Stimulated activated CD8-positive, alpha-beta memory T cell treated with anti-CD3 and anti-CD28 coated beads, Interleukin-7, amount 100 ng/mL, for 24 hours (primary cell): ENCODE data around the gene TMEM236.

Experiments used
- DNase-seq: peaks from one replicate; pipeline ENCODE4 v3.0.0-alpha.2; 2020; ENCODE audit warnings: low read depth

TMEM236 gene

DNA sequence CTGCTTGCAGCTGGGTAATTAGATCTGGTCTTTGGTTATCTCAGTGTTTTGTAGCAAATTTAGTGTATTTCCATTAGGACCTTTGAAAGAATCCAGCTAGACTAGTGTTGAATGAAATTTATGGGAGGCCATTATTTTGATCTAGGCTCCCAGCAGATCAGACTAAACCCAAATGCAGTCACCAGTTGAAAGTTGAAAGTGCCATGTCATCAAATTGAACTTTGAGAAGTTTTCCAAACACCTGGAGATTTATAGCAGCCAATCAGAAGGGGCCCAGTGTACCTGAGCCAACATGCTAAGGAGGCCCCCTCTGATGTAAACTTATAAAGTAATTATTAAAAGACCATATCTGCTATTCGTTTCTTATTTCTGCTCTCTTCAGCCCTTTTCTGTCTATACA is 11.3 kb upstream of the TMEM236 start:
- no peak for DNase-seq

DNA sequence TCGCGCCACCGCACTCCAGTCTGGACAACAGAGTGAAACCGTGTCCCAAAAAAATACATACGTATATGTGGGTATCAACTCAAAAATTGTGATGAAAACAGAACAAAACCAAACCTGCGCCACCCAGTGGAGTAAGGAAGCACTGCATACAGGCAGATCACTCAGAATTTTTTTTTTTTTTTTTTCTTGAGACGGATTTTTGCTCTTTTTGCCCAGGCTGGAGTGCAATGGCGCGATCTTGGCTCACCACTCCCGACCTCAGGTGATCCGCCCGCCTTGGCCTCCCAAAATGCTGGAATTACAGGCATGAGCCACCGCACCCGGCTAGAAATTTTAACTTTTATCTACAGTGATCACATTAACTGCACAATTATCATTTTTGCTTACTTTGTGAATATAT is 9.1 kb upstream of the TMEM236 start:
- peak; percentile 62 for DNase-seq

DNA sequence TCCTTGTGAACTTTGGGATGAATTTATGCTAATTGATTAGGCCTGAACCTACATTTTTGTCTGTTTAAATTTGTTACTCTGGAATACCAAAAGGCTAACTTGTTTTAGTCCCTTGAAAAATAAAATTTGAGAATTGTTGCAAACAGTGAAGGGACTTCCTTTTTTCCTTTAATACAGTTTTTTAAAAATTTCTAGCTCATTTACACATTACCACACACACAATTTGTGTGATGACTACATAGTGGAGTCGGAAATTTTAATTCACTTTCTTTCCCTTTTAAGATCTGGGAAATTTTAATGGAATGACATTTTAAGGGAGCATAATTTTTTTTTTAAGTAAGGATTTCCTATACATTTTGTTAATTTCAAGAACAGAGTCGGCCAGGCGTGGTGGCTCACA is 8.6 kb upstream of the TMEM236 start:
- DNase-seq, result no peak

DNA sequence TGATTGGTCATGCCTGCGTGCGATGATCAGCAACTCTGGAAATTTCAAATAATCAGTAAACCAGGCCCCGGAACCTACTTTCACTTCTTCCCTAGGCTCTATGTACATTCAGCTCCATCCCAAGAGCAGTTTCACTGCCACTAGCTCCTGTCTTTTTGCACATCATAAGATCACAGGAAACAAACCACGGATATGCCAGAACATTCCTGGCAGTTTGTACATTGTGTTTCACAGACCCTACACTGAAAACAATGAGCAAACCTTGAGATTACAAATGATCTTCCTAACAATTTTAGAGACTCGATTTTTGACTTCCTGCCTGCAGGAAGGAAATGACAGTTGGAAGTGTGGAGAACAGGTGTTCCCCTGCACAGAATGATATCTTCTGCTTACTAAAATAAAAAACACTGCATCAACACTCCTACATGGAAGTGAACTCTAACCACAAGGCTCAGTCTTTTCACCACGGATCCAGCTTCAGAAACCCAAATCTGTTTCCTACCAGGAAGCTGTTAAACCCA is 7.6 kb upstream of the TMEM236 start:
- no peak for DNase-seq

DNA sequence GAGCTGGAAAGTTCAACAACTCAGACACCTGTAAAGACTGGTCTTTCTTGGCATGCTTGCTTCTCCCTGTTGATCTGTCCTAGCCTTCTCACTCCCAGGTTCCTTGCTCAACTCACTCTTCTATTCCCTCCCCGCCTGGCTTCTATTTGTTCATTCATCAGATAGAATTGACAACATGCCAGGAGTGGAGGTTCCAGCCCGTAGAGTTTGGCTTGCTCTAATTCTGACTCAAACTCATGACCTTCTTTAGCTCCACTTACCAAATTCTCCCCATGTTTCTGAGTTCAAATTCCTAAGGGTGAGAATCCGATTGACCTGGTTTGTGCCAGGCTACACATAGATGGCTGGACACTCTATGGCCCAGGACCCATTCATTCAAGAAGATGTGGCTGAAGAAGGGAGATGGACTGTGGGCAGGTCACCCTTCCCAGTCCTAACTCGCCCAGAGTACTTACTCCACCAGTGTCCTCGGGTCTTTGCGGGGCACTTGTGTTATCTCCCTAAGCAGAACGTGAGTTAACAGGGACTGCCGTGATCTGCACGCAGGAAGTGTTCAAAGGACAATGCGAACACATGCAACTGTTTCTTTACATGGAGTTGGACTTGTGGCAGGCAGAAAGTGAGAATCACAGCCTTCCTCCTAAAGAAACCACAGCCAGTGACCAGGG is 4.0 kb upstream of the TMEM236 start:
- no peak for DNase-seq

DNA sequence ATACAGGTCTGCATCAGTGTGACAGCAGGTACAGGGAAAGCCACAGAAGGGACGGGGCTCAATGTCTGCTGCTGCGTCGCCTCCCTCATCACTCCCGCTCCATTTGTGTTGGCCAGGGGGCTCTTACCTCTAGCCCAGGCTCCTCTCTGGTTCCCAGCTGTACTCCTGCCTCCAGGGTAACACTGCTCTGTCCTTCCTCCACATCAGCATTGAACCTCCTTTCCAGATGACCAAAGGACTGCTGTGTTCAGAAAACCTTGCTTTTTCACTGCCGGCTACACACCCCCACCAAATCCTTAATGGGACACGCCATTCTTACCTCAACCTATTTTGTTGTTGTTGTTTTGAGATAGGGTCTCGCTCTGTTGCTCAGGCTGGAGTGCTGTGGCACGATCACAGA is 2.1 kb upstream of the TMEM236 start:
- no peak for DNase-seq

DNA sequence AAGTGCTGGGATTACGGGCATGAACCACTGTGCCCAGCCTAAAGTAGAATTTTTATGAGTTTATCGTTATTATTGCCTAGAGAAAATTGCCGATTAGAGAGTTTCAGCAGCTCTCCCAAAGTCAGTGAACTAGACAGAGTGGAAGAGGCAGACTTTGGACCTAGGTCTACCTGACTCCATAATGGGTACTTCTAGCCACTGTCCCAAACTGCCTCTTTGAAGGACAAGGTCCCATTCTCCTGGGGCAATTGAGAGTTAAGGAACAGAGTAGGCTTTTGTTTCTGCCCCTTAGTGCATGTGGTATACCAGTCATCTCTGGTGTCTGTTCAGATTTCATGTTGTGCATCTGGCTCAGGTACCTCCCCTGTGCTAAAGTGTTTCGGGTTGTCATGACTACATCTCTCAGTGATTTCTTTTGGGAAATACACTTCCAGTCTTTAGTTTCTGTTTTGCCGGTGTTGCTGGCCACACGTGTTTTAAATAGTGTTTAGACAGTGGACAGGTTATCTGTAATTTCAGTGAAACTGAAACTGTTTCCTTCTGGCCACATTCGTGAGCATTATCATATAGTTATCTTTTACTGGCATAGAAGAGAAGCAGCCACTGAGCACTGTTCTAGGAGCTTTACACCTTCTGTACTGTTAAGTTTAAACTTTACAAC is 4.7 kb downstream of the TMEM236 start:
- no peak for DNase-seq

DNA sequence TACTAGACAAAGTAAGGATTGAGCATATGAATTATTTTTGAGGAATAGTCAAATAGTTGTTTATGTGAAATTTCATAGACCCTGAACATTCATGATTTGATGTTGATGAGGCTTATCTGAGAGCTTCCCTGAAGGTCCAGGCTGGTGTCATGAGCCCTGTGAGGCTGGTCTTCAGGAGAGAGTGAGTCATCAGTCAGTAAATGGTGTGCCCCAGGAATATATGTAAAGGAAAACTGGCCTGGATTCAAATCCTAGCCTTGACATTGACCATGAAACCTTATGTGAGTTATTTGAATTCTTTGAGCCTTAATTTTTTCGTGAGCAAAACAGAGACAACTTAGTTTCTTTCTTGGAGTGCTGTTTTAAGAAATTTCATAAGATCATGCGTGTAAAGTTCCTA is 6.2 kb downstream of the TMEM236 start:
- DNase-seq, result no peak

DNA sequence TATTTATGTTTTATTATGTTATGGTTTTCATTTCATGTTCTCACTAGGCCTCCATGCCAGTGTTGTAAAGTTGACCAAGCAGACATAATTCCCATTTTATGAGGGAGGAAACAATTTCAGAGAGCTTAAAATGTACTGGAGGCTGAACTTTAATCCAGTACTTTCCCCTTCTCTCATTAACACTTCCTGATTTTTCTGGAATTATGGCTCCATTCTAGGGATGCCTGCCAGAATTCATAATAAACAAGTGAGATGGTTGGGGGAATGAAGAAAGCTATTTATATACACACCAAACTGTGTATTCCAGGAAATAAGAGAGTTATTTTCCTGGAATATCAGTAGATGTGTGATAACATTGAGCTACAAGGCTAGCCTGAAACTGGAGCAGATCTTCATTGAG is 6.9 kb downstream of the TMEM236 start:
- no peak for DNase-seq

DNA sequence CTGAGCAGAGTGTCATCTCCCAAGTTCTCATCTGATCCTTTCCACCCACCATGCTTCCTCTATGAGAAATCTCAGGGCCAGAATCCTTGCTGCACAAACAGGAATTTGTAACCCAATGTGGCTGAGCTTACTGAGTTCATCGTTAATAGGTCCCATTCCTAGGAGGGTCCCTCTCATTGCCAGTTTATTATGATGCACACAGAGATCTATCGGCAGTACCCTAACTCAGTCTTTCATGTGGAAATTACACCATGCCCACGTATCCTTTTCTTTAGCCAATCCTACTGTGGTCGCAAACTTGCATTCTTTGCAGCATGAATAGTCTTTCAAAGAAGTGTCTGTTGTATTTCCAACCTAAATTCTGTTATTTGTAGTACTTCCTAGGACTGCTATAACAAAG is 12.1 kb downstream of the TMEM236 start:
- DNase-seq, result no peak

DNA sequence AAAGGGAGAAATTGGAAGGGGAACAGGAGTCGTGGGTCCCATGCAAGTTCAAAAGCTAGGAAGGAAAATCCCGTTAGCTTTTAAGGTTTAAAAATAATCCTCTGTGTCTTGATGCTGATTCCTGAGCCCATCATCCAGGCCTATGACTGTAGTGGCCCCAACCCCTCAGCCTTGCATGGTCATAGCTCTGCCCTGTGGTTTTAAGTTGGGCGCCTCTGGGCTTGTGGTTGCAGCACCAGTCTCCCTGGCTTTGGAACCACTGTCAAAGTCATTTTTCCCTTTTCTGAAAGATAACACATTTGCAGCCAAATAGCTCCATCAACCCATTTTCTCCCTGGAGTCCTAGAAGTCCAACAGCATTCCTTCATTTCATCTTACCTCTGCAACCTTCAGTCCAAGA is 13.6 kb downstream of the TMEM236 start:
- DNase-seq, result no peak

DNA sequence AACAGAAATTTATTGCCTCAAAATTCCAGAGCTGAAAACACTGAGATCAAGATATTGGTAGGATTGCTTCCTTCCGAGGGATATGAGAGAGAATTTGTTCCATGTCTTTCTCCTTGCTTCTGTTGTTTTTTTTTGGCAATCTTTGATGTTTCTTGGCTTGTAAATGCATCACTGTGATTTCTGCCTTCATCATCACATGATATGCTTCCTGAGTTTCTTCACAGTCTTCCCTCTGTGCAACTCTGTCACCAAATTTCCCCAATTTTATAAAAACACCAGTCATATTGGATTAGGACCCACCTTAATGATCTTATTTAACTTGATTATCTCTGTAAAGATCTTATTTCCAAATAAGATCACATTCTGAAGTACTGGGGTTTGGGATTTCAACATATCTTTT is 14.7 kb downstream of the TMEM236 start:
- no peak for DNase-seq

DNA sequence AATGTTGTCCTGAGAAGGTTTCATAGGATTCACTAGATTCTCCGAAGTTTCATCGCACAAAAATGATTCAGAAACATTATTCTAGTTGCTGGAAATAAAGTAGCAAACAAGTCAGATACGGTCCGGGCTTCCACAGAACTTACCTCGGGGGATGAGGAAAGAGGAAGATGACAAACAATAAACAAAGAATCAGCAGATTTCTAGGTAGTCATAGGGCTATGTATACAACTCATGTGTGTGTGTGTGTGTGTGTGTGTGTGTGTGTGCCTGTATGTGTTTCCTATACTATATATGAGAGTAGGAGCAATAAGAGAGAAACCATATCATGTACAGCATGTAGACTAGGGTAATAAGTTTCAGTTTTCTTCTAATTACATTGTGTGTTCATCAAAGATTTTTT is 16.5 kb downstream of the TMEM236 start:
- no peak for DNase-seq

DNA sequence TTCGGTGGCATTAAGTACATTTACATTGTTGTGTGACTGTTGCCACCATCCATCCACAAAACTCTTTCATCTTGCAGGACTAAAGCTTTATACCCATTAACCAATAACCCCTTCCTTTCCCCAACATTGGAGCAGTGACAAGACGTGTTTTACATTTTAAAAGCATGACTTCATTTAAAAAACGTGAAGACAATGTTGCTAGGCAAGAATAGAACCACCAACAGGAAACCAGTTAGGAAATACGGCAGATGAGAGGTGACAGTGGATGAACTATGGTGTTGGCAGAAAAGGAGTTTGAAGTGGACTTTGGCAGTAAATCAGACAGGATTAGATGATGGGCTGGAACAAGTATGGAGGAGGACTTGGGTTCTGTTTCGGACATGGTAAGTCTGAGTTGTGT is 17.0 kb downstream of the TMEM236 start:
- no peak for DNase-seq

DNA sequence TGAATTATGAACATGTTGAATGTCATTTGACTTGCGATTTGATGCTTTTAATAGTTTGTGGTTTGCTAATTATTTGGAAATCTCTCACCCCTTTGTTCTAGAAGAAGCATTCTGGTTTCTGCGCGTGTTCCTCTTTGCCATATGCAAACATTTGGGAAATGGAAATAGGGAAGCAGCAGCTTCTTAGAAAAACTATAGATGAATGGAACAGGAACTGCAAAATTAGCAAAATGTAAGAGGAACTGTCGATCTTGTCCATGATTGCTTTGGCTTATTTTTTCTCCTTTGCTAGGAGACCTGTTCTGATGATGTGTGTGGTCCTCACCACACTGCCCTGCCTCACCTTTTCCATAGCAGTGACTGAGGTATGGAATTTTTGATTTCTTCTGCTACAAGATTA is 19.0 kb downstream of the TMEM236 start:
- DNase-seq, result no peak

DNA sequence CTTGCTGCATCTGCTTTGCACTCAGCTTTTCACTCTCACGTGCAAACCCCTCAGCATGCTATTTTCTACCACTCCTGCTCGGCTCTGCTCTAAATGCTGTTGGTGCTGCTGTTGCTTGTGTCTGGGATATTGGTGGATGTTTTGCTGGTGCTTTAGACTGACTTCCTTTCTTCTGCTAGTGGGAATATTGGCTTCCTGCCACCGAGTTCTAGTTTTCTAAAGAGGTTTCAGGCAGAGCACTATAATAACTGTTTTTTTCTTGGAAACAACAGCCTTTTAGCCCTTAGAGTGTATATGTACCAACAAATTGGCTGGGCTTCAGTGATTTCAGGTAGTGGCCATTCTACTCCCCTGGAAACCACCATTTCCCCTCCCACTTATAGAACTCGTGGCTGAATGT is 27.8 kb downstream of the TMEM236 start:
- no peak for DNase-seq

DNA sequence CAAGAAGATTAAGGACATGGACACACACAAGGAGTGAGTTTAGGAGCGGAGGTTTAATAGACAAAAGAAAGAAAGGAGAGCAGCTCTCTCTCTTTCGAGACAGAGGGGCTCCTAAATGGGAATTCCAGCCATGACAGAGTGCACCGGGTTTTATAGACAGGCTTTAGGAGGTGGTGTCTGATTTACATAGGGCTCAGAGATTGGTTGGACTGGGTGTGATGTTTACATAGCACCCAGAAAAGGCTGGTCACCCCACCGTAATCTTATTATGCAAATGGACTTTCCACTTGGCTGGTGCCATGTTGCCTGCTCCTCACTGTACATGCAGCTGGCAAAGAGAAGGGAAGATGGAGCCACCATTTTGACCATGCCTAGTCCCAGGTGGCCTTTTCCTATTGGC is 28.7 kb downstream of the TMEM236 start:
- no peak for DNase-seq

DNA sequence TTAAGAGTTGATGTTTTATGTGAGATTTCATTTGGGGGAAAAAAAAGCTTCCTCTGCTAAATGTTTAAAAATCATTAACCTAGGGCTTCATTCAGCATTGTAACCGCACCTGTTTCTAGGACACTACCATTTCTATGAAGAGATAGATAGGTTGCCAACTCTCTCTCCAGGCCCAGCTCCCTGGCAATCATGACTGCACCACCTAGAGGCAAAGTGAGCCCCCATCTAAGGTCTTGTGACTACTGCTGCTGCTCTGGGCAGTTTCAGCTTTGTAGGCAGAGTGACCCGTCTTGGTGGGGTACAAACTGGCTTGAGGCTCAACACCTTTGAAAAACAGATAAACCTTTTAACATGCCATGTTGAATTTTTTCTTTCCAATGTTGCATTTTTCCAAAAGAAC is 29.9 kb downstream of the TMEM236 start:
- DNase-seq, result no peak

DNA sequence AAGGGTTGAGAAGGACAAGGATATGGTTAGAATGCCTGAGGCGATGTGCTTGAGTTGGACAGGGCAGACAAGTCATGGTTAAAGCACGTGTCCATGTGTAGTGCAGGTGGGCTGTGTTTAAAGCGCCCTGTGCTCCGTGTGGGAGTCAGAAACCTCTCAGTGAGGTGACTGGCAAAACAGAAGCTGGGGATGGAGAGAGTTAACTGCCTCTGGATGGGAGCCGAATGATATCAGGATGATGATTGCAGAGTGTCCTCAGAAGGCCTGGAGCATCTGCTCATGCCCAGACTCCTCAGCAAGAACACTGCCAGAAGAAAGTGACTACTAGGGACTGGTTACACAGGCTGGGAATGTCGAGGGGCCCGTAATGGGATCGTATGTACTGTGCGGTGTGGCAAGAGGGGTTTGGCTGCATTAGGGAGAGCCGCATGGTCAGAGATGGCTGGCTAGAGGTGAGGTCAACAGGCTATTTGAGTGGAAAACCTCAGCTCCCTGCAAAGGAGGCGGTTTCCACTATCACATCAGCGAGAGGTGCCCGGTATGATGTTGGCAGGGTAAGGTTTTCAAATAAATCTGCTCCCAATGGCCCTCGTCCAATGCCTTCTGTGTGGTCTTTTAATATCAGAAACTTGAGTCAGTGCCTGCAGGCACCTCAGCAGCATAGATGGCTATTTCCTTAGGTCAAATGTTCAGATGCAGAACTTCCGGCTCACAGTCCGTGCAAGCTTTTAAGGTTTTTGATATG is 31.1 kb downstream of the TMEM236 start:
- DNase-seq, result no peak

DNA sequence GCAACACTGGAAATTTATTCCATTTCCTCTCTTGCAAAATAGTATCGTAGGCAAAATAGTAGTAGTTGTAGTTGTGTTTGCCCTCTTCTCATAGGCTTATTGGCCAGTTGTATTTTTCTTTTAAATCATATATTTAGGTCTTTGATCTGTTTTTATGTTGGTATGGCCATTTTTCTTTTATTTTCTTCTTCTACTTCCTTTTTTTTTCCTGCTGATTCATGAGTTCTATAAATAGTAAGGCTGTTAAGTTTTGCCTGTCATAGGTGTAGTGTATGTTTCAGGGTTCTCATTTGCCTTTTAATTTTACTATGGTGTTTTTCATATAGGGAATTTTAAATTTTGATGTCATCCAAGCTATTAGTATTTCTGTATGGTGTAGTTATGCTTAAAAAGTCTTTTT is 31.8 kb downstream of the TMEM236 start:
- no peak for DNase-seq

DNA sequence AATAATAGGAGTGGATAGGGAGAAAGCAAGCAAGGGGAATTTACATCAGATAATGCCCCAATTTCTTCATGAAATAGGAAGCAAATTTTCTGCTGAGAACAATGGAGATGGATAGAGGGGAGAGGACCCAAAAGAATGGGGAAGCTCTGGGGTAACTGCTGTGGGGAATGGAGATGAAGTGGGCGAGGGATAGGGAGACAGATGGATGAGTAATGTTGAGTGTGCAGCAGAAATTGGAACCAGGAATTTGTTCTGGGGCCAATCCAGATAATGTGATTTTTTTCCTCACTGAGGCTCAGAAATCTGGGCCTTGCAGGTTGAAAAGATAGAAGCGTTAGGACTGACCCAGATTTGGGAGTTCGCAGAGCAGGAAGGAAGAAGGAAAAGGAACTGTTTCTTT is 32.7 kb downstream of the TMEM236 start:
- no peak for DNase-seq

DNA sequence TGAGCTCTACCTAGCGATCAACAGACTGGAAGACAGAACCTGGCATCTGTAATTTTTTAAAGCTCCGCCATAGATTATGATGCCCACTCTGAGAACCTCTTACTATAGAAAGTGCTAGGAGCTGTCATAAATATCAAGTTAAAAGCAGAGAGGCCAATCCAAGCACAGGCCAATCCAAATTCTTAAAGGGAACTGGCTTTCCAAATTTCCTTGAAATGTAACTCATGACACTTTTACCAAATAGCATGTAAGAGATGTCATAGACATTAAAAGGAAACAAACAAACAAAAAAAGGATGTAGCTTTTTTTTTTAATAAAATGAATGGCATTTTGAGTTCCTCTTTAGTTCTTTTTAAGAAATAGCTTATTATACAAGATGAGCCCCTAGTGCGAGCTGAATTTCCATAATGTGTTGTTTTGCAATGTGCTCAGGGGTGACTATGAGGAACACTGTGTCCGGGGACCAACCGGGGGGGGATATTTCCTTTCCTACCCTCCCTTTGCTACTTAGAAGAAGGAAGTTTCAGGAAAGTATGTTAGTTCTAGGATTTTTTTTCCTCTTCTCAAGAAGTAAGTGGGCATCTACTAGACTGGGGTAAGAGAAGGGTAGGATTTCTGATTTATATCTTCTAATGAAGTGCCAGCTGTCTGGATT is 33.4 kb downstream of the TMEM236 start:
- no peak for DNase-seq
